Prostate gland (tissue), 2 donors: ENCODE measurements around the gene PRRC2A. TPM values are rescaled to one million over a fixed set of nuclear protein-coding genes. Genes with fewer than 3 reads are reported as not detected.

ENCODE experiments used
- DNase-seq: peaks from one replicate; pipeline ENCODE4 v3.0.0-alpha.2; 2019; ENCODE audit warnings: low spot score
- H3K27ac ChIP-seq, 2 donors: fragments of 200-600 bp; sonication (generic); 2 replicates each; pipeline ENCODE4 v1.5.1; 2017 to 2019
- H3K27me3 ChIP-seq: fragments of 200-600 bp; sonication (generic); replicated peaks from 2 replicates; pipeline ENCODE4 v1.5.1; 2019; ENCODE audit not compliant: insufficient read depth
- H3K36me3 ChIP-seq, 2 donors: fragments of 200-600 bp; sonication (generic); 1 replicate in 1 of 2; 2 replicates in 1 of 2; pipeline versions ENCODE4 v1.5.1 to v1.8.1; 2017 to 2019
- H3K4me1 ChIP-seq: fragments of 200-600 bp; sonication (generic); replicated peaks from 2 replicates; pipeline ENCODE4 v1.5.1; 2019
- H3K4me3 ChIP-seq, 2 donors: fragments of 200-600 bp; sonication (generic); 2 replicates each; pipeline ENCODE4 v1.5.1; 2017 to 2019
- H3K9me3 ChIP-seq: fragments of 200-600 bp; sonication (generic); 2 replicates; pipeline ENCODE4 v1.5.1; 2017
- POLR2A ChIP-seq: fragments of 450-650 bp; IDR thresholded peaks from one replicate; pipeline ENCODE4 v1.6.1; 2016; ENCODE audit warnings: antibody characterized with exemption, mild to moderate bottlenecking
- POLR2AphosphoS5 ChIP-seq: sonication (generic); formaldehyde crosslinking; IDR thresholded peaks from one replicate; pipeline ENCODE4 v1.6.1; 2017; ENCODE audit warnings: antibody characterized with exemption
- WGBS: methylation state at CpG from one replicate; pipeline ENCODE4 v1.1.5; 2018; 5-methylcytosine and 5-hydroxymethylcytosine counted together
- intact Hi-C: fragments of 100-400 bp; cut with DNase I; formaldehyde crosslinking; loops from one replicate; pipeline ENCODE4 v1.14.2; 2022
- total RNA-seq, 2 donors: library from RNA; depleted of rRNA; stranded (reverse); fragments of >200 nt; gene quantifications; one replicate each; pipeline ENCODE4 v1.1.0, GENCODE V29; 2016
- TF ChIP-seq, protein P1 (sequence below), 4 experiments: fragments of 200-600 bp in 2 of 4; fragments of 450-650 bp in 2 of 4; sonication (generic) in 2 of 4; IDR thresholded peaks; 1 replicate in 3 of 4; 2 replicates in 1 of 4; pipeline ENCODE4 v1.5.1; 2016 to 2019; ENCODE audit warnings: antibody characterized with exemption in 4 of 4, mild to moderate bottlenecking in 2 of 4, moderate library complexity in 2 of 4

Gene PRRC2A
- 100 to 1,000 TPM; 129 to 247 TPM for total RNA-seq

DNA sequence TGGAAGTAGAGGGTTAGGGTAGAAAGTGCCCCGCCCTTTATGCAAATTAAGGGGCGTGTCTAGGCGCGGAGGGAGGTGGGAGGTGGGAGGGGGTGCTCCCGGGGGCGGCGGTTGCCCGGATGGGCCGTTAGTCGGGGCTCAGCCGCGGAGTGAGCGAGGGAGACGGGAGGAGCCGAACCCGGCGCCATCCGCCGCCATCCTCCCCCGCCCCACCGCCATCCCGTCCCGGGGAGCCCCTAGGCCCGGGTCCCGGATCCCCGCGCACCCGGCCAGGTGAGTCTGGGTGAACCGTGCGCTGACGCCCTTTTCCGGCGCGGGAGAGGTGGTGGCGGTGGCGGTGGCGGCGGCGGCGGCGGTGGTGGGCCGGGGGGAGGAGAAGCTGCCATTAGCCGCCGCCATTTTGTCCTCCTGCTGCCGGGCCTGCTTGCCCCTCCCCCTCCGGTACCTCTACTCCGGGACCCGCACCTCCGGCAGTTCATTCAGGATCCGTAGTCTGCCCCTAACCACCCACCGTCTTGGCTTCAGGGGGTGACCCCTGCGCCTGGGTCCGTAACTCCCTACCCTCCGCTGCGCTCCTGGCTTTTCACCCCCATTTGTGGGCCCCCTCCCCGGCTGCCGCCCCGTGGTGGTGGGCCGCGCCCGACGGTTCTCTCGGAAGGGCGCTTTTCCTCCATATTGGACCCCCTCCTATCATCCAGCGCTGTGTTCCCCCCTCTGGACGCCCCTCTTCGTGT, at the start of gene PRRC2A:
PRRC2A (plus strand) TSS at position 130 of the 734 bp plus-strand sequence. CDS start 2,075 bp downstream, outside the sequence.
- intact Hi-C loops, result loop anchor here (5.0 kb wide), 1 partner anchor 1352 kb away; no protein-coding TSS in a partner anchor
- Histone ChIP-seq H3K9me3 (no peaks in the 10 kb centered on the region), H3K36me3 (peaks cover 17% of the 10 kb centered on the region in 2 donors), H3K4me3 (peak within 1 kb of the TSS; percentile 63 to 84), H3K27me3 (no peaks in the 10 kb centered on the region), H3K27ac (peak within 1 kb of the TSS; percentile 92 to 96), H3K4me1 (no peaks in the 10 kb centered on the region)
- under 1% methylated on average over 66 of the region's 67 CpGs for WGBS
- TF ChIP-seq, protein P1, sequence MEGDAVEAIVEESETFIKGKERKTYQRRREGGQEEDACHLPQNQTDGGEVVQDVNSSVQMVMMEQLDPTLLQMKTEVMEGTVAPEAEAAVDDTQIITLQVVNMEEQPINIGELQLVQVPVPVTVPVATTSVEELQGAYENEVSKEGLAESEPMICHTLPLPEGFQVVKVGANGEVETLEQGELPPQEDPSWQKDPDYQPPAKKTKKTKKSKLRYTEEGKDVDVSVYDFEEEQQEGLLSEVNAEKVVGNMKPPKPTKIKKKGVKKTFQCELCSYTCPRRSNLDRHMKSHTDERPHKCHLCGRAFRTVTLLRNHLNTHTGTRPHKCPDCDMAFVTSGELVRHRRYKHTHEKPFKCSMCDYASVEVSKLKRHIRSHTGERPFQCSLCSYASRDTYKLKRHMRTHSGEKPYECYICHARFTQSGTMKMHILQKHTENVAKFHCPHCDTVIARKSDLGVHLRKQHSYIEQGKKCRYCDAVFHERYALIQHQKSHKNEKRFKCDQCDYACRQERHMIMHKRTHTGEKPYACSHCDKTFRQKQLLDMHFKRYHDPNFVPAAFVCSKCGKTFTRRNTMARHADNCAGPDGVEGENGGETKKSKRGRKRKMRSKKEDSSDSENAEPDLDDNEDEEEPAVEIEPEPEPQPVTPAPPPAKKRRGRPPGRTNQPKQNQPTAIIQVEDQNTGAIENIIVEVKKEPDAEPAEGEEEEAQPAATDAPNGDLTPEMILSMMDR (IDR thresholded peaks at IDR 0.05), result no peak
- TF ChIP-seq POLR2A (peak; percentile 68), POLR2AphosphoS5 (no peak)
- peak; percentile 75 for DNase-seq

DNA sequence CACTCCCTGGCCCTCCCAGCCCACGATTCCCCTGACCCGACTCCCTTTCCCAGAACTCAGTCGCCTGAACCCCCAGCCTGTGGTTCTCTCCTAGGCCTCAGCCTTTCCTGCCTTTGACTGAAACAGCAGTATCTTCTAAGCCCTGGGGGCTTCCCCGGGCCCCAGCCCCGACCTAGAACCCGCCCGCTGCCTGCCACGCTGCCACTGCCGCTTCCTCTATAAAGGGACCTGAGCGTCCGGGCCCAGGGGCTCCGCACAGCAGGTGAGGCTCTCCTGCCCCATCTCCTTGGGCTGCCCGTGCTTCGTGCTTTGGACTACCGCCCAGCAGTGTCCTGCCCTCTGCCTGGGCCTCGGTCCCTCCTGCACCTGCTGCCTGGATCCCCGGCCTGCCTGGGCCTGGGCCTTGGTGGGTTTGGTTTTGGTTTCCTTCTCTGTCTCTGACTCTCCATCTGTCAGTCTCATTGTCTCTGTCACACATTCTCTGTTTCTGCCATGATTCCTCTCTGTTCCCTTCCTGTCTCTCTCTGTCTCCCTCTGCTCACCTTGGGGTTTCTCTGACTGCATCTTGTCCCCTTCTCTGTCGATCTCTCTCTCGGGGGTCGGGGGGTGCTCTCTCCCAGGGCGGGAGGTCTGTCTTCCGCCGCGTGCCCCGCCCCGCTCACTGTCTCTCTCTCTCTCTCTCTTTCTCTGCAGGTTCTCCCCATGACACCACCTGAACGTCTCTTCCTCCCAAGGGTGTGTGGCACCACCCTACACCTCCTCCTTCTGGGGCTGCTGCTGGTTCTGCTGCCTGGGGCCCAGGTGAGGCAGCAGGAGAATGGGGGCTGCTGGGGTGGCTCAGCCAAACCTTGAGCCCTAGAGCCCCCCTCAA, 48.2 kb upstream of the PRRC2A start, which contains the start of gene LTA:
LTA (plus strand) TSS at position 249 of the 871 bp plus-strand sequence; CDS start at position 703, 454 bp downstream.
- TF ChIP-seq, protein P1 (IDR thresholded peaks at IDR 0.05), result no peak
- no peak for TF ChIP-seq POLR2AphosphoS5
- Histone ChIP-seq H3K9me3 (no peaks in the 10 kb centered on the region), H3K27ac (no peak within 1 kb of the TSS), H3K4me1 (no peaks in the 10 kb centered on the region), H3K27me3 (no peaks in the 10 kb centered on the region), H3K4me3 (no peak within 1 kb of the TSS), H3K36me3 (no peaks in the 10 kb centered on the region)
- DNase-seq, result no peak
- WGBS, result 84% methylated on average over 27 of the region's 27 CpGs
- intact Hi-C loops, result no loop called here

DNA sequence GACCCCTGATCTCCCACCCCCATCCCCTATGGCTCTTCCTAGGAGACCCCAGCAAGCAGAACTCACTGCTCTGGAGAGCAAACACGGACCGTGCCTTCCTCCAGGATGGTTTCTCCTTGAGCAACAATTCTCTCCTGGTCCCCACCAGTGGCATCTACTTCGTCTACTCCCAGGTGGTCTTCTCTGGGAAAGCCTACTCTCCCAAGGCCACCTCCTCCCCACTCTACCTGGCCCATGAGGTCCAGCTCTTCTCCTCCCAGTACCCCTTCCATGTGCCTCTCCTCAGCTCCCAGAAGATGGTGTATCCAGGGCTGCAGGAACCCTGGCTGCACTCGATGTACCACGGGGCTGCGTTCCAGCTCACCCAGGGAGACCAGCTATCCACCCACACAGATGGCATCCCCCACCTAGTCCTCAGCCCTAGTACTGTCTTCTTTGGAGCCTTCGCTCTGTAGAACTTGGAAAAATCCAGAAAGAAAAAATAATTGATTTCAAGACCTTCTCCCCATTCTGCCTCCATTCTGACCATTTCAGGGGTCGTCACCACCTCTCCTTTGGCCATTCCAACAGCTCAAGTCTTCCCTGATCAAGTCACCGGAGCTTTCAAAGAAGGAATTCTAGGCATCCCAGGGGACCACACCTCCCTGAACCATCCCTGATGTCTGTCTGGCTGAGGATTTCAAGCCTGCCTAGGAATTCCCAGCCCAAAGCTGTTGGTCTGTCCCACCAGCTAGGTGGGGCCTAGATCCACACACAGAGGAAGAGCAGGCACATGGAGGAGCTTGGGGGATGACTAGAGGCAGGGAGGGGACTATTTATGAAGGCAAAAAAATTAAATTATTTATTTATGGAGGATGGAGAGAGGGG, 47.0 kb upstream of the PRRC2A start:
- no peaks in the 10 kb centered on the region for H3K9me3 ChIP-seq
- no peak overlapping the region for H3K4me3 ChIP-seq
- TF ChIP-seq, protein P1 (IDR thresholded peaks at IDR 0.05), result no peak
- TF ChIP-seq POLR2AphosphoS5 (no peak), POLR2A (no peak)
- intact Hi-C loops, result no loop called here
- H3K4me1 ChIP-seq, result no peaks in the 10 kb centered on the region
- H3K27ac ChIP-seq, result no peak overlapping the region
- WGBS, result 88% methylated on average over 9 of the region's 9 CpGs
- DNase-seq, result no peak
- no peaks in the 10 kb centered on the region for H3K27me3 ChIP-seq
- no peaks in the 10 kb centered on the region for H3K36me3 ChIP-seq

DNA sequence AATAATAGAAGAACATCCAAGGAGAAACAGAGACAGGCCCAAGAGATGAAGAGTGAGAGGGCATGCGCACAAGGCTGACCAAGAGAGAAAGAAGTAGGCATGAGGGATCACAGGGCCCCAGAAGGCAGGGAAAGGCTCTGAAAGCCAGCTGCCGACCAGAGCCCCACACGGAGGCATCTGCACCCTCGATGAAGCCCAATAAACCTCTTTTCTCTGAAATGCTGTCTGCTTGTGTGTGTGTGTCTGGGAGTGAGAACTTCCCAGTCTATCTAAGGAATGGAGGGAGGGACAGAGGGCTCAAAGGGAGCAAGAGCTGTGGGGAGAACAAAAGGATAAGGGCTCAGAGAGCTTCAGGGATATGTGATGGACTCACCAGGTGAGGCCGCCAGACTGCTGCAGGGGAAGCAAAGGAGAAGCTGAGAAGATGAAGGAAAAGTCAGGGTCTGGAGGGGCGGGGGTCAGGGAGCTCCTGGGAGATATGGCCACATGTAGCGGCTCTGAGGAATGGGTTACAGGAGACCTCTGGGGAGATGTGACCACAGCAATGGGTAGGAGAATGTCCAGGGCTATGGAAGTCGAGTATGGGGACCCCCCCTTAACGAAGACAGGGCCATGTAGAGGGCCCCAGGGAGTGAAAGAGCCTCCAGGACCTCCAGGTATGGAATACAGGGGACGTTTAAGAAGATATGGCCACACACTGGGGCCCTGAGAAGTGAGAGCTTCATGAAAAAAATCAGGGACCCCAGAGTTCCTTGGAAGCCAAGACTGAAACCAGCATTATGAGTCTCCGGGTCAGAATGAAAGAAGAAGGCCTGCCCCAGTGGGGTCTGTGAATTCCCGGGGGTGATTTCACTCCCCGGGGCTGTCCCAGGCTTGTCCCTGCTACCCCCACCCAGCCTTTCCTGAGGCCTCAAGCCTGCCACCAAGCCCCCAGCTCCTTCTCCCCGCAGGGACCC, 46.1 kb upstream of the PRRC2A start:
- Histone ChIP-seq H3K4me1 (no peaks in the 10 kb centered on the region), H3K27ac (no peak overlapping the region), H3K9me3 (no peaks in the 10 kb centered on the region), H3K36me3 (no peaks in the 10 kb centered on the region), H3K27me3 (no peaks in the 10 kb centered on the region), H3K4me3 (no peak overlapping the region)
- DNase-seq, result no peak
- intact Hi-C loops, result no loop called here
- TF ChIP-seq POLR2A (no peak), POLR2AphosphoS5 (no peak)
- 80% methylated on average over 14 of the region's 14 CpGs for WGBS
